ENCODE results near the gene LETM1. TPM values are rescaled to one million over a fixed set of nuclear protein-coding genes. Genes with fewer than 3 reads are reported as not detected.

Gene LETM1
- total and polyA plus RNA-seq, 2 of the 8 experiments (the other 6 are each of a cell fraction or from before 2014, with no cell fraction given): 19.8 to 50.1 TPM

- no peak for TF ChIP-seq RBBP5 (IDR thresholded peaks at IDR 0.05; ENCODE audit: borderline replicate concordance, low read depth, low read length)
- TF ChIP-seq SAP30 (IDR thresholded peaks at IDR 0.05; ENCODE audit: insufficient read depth, insufficient replicate concordance, low read length): no peak
- TF ChIP-seq EGR1 (IDR thresholded peaks at IDR 0.05; ENCODE audit: borderline replicate concordance, low read depth, low read length): no peak
- TF ChIP-seq BCL11A (IDR thresholded peaks at IDR 0.05; ENCODE audit: low read depth in 2 of 2, low read length in 2 of 2): no peak
- TF ChIP-seq GABPA (IDR thresholded peaks at IDR 0.05; ENCODE audit: borderline replicate concordance, insufficient read depth, low read length): no peak
- TF ChIP-seq CTCF (IDR thresholded peaks at IDR 0.05; ENCODE audit: control extremely low read depth in 1 of 3, insufficient read depth in 1 of 3, low read depth in 1 of 3, low read length in 3 of 3): no peak
- TF ChIP-seq BACH1 (IDR thresholded peaks at IDR 0.05; ENCODE audit: low read length): no peak
- TF ChIP-seq TEAD4 (IDR thresholded peaks at IDR 0.05; ENCODE audit: low read depth, low read length): no peak
- no peak for DNase-seq (ENCODE audit: low read depth in 1 of 2, low spot score in 2 of 2)
- no peak for FAIRE-seq
These were observed 32.4 kb downstream of the LETM1 start for GRCh38 chr4:1823545-1823932.

More at GRCh38 chr4:1823545-1823932, 32.4 kb downstream of the LETM1 start:
- Histone ChIP-seq H2AK5ac (ENCODE audit: low read depth, low read length) (no peak overlapping the region), H3K4me1 (replicated peaks in 1 of 4; ENCODE audit: control insufficient read depth in 3 of 4, insufficient read depth in 4 of 4, low read length in 3 of 4) (no peaks in the 10 kb centered on the region), H3K79me1 (ENCODE audit: low read depth, low read length) (no peaks in the 10 kb centered on the region), H3K9ac (replicated peaks in 1 of 4; ENCODE audit: extremely low read depth in 1 of 4, low read depth in 3 of 4, low read length in 3 of 4) (no peak overlapping the region), H2AFZ (ENCODE audit: low read length) (no peak overlapping the region), H3K79me2 (ENCODE audit: control insufficient read depth in 1 of 2, insufficient read depth in 2 of 2, low read length in 2 of 2) (no peaks in the 10 kb centered on the region), H3K56ac (replicated peaks; ENCODE audit: insufficient read length, low read depth, low read length) (no peak overlapping the region), H4K91ac (replicated peaks; ENCODE audit: insufficient read length, low read length) (no peak overlapping the region), H3K23me2 (ENCODE audit: low read depth, low read length) (no peaks in the 10 kb centered on the region), H3K18ac (ENCODE audit: extremely low read depth, low read length) (no peak overlapping the region), H4K20me1 (replicated peaks in 1 of 2; ENCODE audit: control insufficient read depth in 1 of 2, insufficient read depth in 2 of 2, low read length in 2 of 2) (no peaks in the 10 kb centered on the region), H3K27ac (ENCODE audit: low read depth, low read length) (no peak overlapping the region), H2BK20ac (ENCODE audit: low read length) (no peak overlapping the region), H3K9me3 (ENCODE audit: insufficient read depth in 2 of 2, low read depth in 1 of 2, low read length in 1 of 2) (no peaks in the 10 kb centered on the region), H4K8ac (ENCODE audit: extremely low read depth, insufficient read depth, low read length) (no peak overlapping the region), H3K4ac (replicated peaks; ENCODE audit: insufficient read length, low read depth, low read length) (no peak overlapping the region), H2BK15ac (ENCODE audit: low read length) (no peak overlapping the region), H4K5ac (ENCODE audit: insufficient read length, low read depth, low read length) (no peak overlapping the region), H2BK12ac (ENCODE audit: low read depth, low read length) (no peak overlapping the region), H3K4me3 (ENCODE audit: extremely low read depth in 1 of 4, insufficient read depth in 2 of 4, low read depth in 3 of 4, low read length in 4 of 4) (no peak overlapping the region), H3K14ac (ENCODE audit: insufficient read length) (no peak overlapping the region), H3K4me2 (ENCODE audit: insufficient read depth in 1 of 2, low read depth in 2 of 2, low read length in 2 of 2) (no peak overlapping the region), H3K36me3 (ENCODE audit: control insufficient read depth in 2 of 4, insufficient read depth in 4 of 4, low read length in 3 of 4) (peaks cover 0 to 14% (median 8%) of the 10 kb centered on the region in 4 experiments; a peak in 5 of 8 replicates), H2BK120ac (replicated peaks; ENCODE audit: low read depth, low read length) (no peak overlapping the region), H3K23ac (ENCODE audit: insufficient read length) (no peak overlapping the region), H2BK5ac (ENCODE audit: low read depth, low read length) (no peak overlapping the region), H3K27me3 (replicated peaks in 1 of 4; ENCODE audit: control insufficient read depth in 3 of 4, extremely low read depth in 1 of 4, insufficient read depth in 3 of 4, low read length in 3 of 4) (no peaks in the 10 kb centered on the region)
- POLR2A ChIA-PET (ENCODE audit: partially characterized antibody): no interaction called here
- WGBS, 2 experiments (ENCODE audit: extremely low coverage in 1 of 2, insufficient coverage in 1 of 2, insufficient read length in 1 of 2, insufficient replicate concordance in 2 of 2, low coverage in 1 of 2, low lambda C conversion rate in 2 of 2, missing lambda C conversion rate in 1 of 2): 93% methylated on average over 12 of the region's 12 CpGs; no CpG with 5 or more reads in 1 of the 2 experiments
- CTCF ChIA-PET (ENCODE audit: partially characterized antibody): interaction anchor here (0.6 to 71.2 kb wide), 2 partner anchors 59 to 63 kb away, joined by 3 to 2507 read pairs; no protein-coding TSS in a partner anchor
